Measurements from ENCODE around the gene EIF4E.
"Not testable (repeated sequence)": the region's sequence is repeated elsewhere in the genome, so short reads cannot be mapped to it uniquely, and the experiment has no call there.

EIF4E gene

DNA sequence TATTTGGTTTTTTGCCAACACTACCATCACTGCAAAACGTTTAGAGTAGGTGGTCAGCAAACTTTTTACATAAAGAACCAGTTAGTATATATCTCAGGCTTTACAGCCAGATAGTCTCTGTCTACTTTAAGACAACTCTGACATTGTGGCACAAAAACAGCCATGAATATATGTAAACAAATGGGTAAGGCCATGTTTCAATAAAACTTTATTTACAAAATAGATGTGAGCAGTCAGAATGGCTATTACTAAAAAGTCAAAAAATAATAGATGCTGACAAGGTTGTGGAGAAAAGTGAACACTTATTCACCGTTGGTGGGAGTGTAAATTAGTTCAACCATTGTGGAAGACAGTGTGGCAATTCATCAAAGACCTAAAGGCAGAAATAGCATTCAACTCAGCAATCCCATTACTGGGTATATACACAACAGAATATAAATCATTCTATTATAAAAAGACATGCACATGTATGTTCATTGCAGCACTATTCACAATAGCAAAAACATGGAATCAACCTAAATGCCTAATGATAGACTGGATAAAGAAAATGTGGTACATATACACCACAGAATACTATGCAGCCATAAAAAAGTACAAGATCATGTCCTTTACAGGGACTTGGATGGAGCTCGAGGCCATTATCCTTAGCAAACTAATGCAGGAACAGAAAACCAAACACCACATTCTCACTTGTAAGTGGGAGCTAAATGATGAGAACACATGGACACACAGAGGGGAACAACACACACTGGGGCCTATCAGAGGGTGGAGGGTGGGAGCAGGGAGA lies 56.6 kb downstream of the EIF4E start:
- DNase-seq: not testable (repeated sequence)

DNA sequence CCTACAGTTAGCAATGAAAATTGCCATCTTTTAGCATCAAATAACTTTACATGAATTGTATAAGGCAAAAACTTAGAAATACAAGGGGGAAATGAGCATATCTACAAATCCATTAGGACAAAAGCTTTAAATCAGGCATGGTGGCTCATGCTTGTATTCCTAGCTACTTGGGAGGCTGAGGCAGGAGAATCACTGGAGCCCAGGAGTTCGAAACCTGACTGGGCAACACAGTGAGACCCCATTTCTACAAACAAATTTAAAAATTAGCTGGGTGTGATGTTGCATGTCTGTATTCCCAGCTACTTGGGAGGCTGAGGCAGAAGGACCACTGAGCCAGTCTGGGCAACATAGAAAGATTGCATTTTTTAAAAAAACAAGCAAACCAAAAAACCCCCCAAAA lies 61.3 kb downstream of the EIF4E start:
- DNase-seq: no peak

DNA sequence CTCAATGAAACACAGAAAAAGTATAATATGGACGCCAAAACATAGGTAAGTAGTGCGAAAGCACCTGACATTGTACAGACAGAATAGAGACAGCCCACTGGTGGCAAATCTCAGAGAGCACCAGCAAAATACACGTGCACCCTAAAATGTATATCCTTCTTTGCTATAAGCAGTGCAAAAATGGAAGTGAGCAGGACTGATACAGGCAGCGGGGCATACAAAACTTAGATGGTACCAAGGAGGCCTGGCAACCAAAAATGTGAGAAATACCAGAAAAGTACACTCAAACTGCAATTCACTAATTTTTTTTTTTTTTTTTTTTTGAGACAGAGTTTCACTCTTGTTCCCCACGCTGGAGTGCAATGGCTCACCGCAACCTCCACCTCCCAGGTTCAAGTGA lies 63.9 kb downstream of the EIF4E start:
- DNase-seq: no peak

DNA sequence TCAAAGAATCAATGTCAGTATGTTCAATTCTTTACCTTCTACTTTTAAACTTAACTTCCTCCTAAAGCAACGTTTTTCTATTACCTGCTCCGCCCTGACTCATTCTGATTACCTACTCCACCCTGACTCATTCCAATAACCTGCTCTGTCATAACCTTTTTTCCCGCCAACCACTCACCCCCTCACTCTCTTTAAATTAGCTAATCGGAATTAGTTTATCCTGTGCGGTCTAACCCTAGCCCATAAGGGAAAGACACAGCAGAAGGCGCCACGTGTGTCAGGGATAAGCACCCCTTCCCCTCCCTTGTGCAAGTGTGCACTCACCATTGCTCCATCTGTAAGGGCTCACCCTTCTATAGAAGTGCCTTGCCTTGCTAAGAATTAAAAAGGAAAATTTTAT lies 64.4 kb downstream of the EIF4E start:
- no peak for DNase-seq

DNA sequence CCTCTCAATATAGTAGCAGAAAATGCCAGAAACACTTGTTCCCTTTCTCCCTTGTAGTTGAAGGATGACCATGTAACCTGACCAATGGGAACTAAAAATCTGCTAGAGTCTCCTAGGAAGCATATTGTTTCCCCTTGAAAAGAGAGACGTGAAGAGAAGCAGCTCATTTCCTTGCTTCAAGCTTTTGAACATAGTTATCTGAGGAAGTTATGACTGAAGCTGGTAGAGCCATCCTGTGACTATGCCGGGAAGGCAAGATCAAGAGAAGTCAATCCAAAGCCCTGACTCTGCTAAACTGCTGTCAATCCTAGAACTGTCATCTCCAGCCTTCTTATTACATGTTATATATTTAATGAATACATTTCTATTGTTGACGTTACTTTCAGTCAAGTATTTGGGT lies 66.6 kb downstream of the EIF4E start:
- DNase-seq: no peak

DNA sequence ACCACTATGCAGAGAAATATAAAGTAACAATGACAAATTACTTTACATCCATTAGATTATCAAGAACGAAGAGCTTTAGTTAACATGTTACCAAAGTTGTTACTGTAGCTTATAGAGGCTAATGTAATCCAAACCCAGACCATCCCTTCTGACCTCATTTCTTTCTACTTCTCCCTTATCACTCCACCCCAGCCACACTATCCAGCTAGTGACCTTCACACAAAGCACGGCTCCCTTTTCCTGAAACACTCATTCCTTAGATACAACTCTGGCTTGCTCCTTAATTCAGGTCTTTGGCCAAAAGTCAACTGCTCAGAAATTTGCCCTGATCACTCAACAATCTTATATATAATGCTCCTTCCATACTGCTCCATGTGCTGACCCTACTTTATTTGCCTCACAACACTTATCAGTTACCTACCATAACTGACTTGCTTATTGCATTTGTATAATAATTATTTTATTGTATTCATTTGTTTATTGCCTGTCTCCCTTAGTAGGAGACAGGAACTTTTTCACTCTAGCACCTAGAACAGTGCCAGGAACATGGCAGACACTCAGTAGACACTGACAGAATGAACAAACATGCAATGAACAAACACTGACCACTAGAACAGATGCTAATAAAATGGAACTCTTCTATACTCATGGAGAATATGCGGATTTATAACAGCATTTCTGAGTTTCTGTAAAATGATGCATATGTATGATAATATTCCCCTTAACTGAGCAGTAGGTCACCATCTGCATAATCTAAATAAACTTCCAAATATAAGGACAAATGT lies 67.6 kb downstream of the EIF4E start:
- no peak for DNase-seq

DNA sequence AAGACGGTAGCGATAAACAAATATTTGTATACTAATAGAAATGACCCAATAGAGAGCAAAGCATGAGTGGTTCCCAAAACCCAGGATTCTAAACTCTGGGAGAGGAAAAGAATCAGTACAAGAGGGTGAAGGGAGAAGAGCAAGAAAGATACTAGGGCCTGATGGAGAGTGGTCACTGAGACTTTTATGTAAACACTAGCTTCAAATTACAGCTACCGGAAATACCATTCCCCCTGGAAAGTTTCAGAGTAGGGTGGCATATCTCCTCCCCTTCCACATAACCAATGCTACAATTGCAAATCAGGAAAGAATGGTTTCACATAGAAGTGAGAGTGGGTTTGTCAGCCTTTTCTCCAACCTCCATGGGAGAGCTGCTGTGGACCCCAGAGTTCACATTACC lies 77.1 kb downstream of the EIF4E start:
- no peak for DNase-seq

DNA sequence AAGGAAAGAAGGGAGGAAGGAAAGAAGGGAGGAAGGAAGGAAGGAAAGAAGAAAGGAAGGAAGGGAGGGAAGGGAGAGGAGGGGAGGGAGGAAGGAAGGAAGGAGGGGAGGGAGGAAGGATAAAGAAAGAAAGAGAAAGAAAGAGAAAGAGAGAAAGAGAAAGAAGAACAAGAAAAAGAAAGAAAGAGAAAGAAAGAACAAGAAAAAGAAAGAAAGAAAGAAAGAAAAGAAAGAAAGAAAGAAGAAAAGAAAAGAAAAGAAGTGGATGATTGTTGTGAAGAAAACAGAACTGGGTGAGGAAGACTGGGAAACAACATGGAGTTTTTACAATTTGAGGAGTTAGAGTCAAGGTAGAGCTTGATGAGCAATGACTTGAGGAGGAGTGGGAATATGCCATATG lies 78.0 kb downstream of the EIF4E start:
- DNase-seq: no peak

DNA sequence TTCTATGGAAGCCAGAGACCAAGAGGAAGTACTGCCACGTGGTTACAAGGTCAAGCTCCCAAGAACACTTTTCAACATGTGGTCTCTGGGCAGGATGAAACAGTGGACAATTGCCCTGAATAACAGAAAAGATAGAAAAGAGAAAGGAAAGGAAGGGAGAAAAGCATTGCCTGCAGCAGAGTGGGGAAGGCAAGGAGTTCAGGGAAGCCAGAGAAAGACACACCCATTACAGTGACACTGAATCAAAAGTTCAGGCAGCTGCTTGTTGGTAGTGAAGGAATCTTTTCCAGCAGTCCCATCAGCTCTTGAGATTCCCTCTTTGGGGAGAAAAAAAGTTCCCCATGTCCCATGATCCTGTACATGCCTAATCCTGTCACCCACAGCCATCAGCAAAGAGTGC lies 80.5 kb downstream of the EIF4E start:
- DNase-seq: no peak

DNA sequence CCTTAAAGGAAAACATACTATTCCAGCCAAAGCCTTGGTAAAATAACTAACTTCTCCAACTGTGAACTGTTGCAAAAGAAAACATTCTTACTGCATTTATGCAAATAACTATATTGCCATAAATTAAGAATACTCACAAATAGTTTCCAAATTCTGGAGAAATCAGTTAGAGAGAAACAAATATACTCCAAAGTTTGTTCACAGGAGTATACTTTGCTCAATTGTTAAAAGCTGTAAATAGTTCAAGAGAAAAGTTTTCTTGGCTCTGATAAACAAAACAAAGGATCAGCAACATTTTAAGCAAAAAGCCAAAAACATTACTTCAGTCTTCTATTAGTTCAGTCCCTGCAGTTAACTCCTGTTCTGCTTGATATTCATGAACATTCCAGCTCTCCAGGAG lies 83.0 kb downstream of the EIF4E start:
- no peak for DNase-seq

DNA sequence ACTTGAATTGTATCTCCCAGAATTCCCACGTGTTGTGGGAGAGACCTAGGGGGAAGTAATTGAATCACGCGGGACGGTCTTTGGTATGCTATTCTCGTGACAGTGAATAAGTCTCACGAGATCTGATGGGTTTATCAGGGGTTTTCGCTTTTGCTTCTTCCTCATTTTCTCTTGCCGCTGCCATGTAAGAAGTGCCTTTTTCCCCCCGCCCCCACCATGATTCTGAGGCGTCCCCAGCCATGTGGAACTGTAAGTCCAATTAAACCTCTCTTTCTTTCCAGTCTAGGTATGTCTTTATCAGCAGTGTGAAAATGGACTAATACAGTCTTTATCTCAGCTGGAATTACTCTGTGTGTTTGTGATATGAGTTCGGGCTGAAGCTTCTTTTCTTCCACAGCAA lies 86.0 kb downstream of the EIF4E start:
- not testable (repeated sequence) for DNase-seq

DNA sequence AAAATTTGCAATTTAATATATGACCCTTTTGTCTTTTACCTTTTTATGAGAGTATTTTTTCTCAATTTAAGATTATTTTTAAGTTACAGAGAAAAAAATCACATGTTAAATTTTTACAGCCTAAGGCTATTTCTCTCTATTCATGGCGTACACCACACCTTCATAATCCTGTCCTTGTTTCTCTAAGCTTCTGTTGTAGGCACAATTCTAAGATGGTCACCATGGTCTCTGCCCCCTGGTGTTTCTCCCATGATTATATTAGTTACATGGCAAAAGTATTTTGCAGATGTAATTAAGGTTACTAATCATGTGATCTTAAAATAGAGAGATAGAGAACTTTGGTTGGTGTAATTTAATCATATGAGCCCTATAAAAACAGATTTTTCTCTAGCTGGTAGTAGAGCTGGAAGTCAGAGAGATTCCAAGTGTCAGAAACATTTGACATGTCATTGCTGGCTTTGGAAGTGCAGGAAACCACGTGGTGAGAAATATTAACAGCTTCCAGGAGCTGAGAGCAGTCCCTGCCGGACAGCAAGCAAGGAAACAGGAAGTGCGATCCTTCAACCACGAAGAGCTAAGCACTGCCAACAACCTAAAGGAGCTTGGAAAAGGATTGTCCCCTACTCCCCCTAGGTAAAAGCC lies 89.8 kb downstream of the EIF4E start:
- DNase-seq: no peak

DNA sequence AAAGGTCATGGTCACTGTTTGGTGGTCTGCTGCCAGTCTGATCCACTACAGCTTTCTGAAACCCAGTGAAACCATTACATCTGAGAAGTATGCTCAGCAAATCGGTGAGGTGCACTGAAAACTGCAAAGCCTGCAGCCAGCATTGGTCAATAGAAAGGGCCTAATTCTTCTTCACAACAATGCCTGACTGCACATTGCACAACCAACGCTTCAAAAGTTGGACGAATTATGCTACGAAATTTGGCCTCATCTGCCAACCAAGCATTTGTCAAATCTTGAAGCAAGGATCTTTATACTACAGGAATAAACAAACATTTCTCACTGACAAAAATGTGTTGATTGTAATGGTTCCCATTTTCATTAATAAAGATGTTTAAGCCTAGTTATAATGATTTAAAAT lies 90.4 kb downstream of the EIF4E start:
- DNase-seq: no peak

DNA sequence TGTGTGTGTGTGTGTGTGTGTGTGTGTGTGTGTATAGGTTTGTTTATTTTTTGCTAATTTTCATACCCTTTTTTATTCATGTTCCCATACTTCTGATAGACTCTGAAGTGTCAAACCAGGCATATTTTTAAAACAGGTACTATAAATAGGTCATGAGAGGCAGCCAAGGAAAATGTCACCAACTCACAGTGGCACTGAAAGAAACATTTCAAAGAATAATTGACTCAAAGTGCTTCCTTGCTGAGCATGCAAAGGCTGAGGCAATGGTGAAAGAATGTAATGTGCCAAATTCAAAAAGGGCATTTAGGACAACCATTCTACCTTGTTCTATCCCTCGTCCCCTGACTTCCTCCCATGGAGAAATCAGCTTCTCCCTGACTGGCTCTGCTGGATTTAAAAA lies 95.5 kb downstream of the EIF4E start:
- no peak for DNase-seq

DNA sequence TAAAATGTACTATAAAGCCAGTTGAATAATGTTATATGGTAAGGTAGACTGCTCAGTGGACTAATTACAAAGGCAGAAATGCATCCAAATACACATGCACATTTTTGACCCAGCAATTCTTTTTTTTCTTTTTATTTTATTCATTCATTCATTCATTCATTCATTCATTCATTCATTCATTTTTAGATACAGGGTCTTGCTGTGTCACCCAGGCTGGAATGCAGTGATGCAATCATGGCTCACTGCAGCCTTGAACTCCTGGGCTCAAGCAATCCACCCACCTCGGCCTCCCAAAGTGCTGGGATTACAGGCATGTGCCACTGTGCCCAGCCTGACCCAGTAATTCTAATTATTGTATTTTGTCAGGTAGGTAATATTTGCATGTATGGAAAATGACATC lies 97.9 kb downstream of the EIF4E start:
- not testable (repeated sequence) for DNase-seq

Measured in activated gamma-delta T cell treated with Interleukin-2 at 50 U/mL for 16 hours (primary cell).